Lung (tissue), 12 donors: ENCODE measurements around the gene CSNK2A3. TPM values are rescaled to one million over a fixed set of nuclear protein-coding genes. Genes with fewer than 3 reads are reported as not detected.

Experiments used
- ATAC-seq: fragments of 200-7000 bp; cut with Tn5 transposase; one replicate; pipeline ENCODE4 v1.9.1; 2020; ENCODE audit warnings: moderate number of reproducible peaks; ENCODE audit not compliant: insufficient read depth, low FRiP score
- DNase-seq, 3 donors: peaks; one replicate each; pipeline ENCODE4 v3.0.0-alpha.2; 2013 to 2017
- H3K27ac ChIP-seq, 2 donors: one replicate each; pipeline ENCODE4 v1.5.1; 2013; ENCODE audit warnings: mild to moderate bottlenecking in 2 of 2, moderate library complexity in 2 of 2, control low read depth in 1 of 2, inconsistent platforms in 1 of 2, low read depth in 1 of 2, low read length in 1 of 2
- H3K27me3 ChIP-seq, 3 donors: one replicate each; pipeline ENCODE4 v1.5.1; 2013; ENCODE audit warnings: low read length in 2 of 3; ENCODE audit not compliant: control insufficient read depth in 3 of 3, insufficient read depth in 3 of 3
- H3K36me3 ChIP-seq, 4 donors: one replicate each; pipeline ENCODE4 v1.5.1; 2013; ENCODE audit warnings: low read length in 4 of 4, mild to moderate bottlenecking in 1 of 4, moderate library complexity in 1 of 4; ENCODE audit not compliant: control insufficient read depth in 4 of 4, insufficient read depth in 4 of 4
- H3K4me1 ChIP-seq, 5 donors: one replicate each; pipeline ENCODE4 v1.5.1; 2013; ENCODE audit warnings: low read length in 5 of 5, mild to moderate bottlenecking in 2 of 5, moderate library complexity in 1 of 5; ENCODE audit not compliant: control insufficient read depth in 5 of 5, insufficient read depth in 5 of 5
- H3K4me3 ChIP-seq: one replicate; pipeline ENCODE4 v1.5.1; 2013; ENCODE audit warnings: mild to moderate bottlenecking, control low read depth, moderate library complexity
- H3K9ac ChIP-seq, 2 donors: one replicate each; pipeline ENCODE4 v1.5.1; 2013; ENCODE audit warnings: low read length in 2 of 2, control low read depth in 1 of 2; ENCODE audit not compliant: insufficient read depth in 1 of 2
- H3K9me3 ChIP-seq, 4 donors: one replicate each; pipeline ENCODE4 v1.5.1; 2013; ENCODE audit warnings: low read length in 3 of 4, mild to moderate bottlenecking in 1 of 4, moderate library complexity in 1 of 4; ENCODE audit not compliant: control insufficient read depth in 4 of 4, insufficient read depth in 3 of 4
- WGBS, 2 donors: extraction: QIAGEN DNeasy Blood & Tissue Kit; methylation state at CpG; one replicate each; pipeline ENCODE4 v1.1.7; 2013; 5-methylcytosine and 5-hydroxymethylcytosine counted together
- polyA plus RNA-seq, 2 donors: library from polyadenylated mRNA; stranded (reverse); fragments of 200-250 nt; gene quantifications; one replicate each; pipeline ENCODE4 v1.2.1, GENCODE V29; 2013
- total RNA-seq, 2 donors: library from RNA; depleted of rRNA in 1 of 2; stranded (reverse); fragments of >200 nt in 1 of 2; gene quantifications; one replicate each; pipeline ENCODE4 v1.2.1, GENCODE V29; 2014 to 2021
- TF ChIP-seq, protein P1 (sequence below): IDR thresholded peaks from 2 replicates; pipeline ENCODE4 v1.5.1; 2012; ENCODE audit warnings: mild to moderate bottlenecking; ENCODE audit errors: control extremely low read depth, extremely low read depth
- donor health status: control.
- donor health status: control.
- donor health status: Bipolar disorder and iron deficiency.
- donor health status: healthy.
- donor health status: DM: yes; HTN: yes; CAD: no.

The CSNK2A3 gene
- total and polyA plus RNA-seq, 4 donors = 0.39 to 3.7 (median 1.6) TPM

DNA sequence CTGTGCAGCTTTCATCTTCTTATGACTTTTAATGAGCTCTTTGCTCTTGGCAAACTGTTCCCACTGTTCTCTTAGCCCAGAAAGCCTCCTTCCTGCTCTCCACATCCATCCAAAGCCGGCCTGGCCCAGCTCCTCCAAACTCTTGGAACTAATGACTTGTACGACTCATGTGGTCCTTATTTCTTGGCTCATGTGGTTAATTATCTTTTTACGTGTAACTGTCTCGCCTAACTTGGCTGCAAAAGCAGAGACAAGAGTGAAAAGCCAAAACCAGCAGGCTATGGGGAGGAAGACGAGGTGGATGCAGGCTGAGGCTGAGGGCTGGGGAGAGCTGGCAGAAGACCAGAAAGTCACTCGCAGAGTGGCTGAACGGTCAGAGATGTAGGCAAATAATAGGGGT, 5.5 kb downstream of the CSNK2A3 start:
- Histone ChIP-seq H3K4me3 (no peak overlapping the region), H3K27me3 (no peaks in the 10 kb centered on the region), H3K9me3 (no peaks in the 10 kb centered on the region), H3K27ac (no peak overlapping the region), H3K4me1 (peaks cover 5 to 39% (median 20%) of the 10 kb centered on the region in 5 donors), H3K36me3 (no peaks in the 10 kb centered on the region), H3K9ac (no peak overlapping the region)
- peak; percentile 52 to 88 (median 81) for DNase-seq
- TF ChIP-seq, protein P1, sequence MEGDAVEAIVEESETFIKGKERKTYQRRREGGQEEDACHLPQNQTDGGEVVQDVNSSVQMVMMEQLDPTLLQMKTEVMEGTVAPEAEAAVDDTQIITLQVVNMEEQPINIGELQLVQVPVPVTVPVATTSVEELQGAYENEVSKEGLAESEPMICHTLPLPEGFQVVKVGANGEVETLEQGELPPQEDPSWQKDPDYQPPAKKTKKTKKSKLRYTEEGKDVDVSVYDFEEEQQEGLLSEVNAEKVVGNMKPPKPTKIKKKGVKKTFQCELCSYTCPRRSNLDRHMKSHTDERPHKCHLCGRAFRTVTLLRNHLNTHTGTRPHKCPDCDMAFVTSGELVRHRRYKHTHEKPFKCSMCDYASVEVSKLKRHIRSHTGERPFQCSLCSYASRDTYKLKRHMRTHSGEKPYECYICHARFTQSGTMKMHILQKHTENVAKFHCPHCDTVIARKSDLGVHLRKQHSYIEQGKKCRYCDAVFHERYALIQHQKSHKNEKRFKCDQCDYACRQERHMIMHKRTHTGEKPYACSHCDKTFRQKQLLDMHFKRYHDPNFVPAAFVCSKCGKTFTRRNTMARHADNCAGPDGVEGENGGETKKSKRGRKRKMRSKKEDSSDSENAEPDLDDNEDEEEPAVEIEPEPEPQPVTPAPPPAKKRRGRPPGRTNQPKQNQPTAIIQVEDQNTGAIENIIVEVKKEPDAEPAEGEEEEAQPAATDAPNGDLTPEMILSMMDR = no peak
- ATAC-seq = no peak
- WGBS, 2 donors = 54 to 74% methylated on average over 7 of the region's 7 CpGs

DNA sequence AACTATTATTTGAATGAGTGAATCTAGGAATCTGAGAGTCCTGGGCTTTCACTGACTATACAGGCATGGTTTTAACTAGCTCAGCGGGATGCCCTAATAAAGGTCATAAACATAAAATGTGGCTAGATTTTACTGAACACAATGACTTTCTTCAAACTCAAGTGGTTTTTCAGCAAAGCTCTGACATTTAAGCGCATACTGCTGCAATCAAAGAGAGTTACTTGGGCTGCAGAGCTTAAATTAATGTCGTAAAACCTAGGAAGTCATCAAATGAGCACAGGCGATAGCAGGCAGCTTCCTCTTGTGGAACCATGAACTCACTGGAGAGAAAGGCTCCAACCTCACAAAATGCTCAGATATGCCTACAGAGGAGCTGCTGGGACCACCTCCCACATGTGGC, 6.7 kb downstream of the CSNK2A3 start:
- H3K27ac ChIP-seq = no peak overlapping the region
- DNase-seq = no peak
- no peaks in the 10 kb centered on the region for H3K27me3 ChIP-seq
- no peak overlapping the region for H3K9ac ChIP-seq
- no peak for ATAC-seq
- peaks cover 5 to 39% (median 20%) of the 10 kb centered on the region in 5 donors for H3K4me1 ChIP-seq
- H3K9me3 ChIP-seq = no peaks in the 10 kb centered on the region
- H3K4me3 ChIP-seq = no peak overlapping the region
- H3K36me3 ChIP-seq = no peaks in the 10 kb centered on the region
- TF ChIP-seq, protein P1 = no peak
- WGBS, 2 donors = 78 to 85% methylated on average over 4 of the region's 4 CpGs

DNA sequence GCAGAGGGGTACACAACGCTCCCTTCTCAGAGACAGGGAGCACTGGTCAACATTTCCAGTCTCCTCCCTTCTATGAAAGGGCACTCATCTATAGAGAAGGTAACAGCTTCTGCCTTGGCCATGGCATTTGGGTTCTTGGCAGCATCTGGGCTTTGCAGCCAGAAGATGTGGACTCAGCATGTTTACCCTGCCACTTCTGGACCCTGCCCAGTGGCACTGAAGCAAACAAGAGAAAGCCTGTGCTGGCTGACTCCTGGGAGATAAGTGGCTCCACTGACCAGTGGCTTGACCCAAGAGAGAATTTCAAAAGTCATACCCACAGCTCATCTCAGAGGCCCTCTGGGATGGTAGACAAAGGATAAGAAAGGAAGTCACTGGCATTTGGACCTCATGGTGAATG, 8.0 kb downstream of the CSNK2A3 start:
- TF ChIP-seq, protein P1 = no peak
- WGBS, 2 donors = 65 to 81% methylated on average over 1 of the region's 1 CpG
- H3K9me3 ChIP-seq = no peaks in the 10 kb centered on the region
- no peak for ATAC-seq
- H3K9ac ChIP-seq = no peak overlapping the region
- peaks cover 5 to 30% (median 14%) of the 10 kb centered on the region in 5 donors for H3K4me1 ChIP-seq
- no peak overlapping the region for H3K4me3 ChIP-seq
- no peak for DNase-seq
- no peaks in the 10 kb centered on the region for H3K27me3 ChIP-seq
- no peak overlapping the region for H3K27ac ChIP-seq
- H3K36me3 ChIP-seq = peaks cover 0 to 4% (median 0%) of the 10 kb centered on the region in 4 donors

DNA sequence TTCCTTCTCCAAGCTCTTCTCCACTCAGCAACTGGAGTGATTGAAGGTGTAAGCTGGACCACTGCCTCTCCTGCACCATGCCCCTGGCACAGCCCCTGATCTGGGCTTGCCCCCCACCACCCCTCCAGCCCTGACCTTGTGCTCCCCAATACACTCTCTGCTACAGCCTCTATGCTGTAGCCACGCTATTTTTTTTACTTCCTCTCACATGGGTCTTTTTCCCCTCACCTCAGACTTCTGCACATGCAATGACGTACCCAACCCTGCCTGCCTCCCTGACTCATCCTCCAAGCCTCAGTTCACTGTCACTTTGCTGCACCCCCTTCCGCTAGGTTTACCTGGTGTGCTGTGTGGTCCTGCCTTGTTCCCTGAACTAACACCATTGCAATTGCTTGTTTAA, 9.0 kb downstream of the CSNK2A3 start:
- no peak overlapping the region for H3K4me3 ChIP-seq
- peaks cover 5 to 19% (median 9%) of the 10 kb centered on the region in 5 donors for H3K4me1 ChIP-seq
- DNase-seq (no peak), ATAC-seq (no peak)
- H3K9ac ChIP-seq = no peak overlapping the region
- peaks cover 0 to 7% (median 0%) of the 10 kb centered on the region in 4 donors for H3K36me3 ChIP-seq
- TF ChIP-seq, protein P1 = no peak
- H3K9me3 ChIP-seq = no peaks in the 10 kb centered on the region
- 57 to 79% methylated on average over 3 of the region's 3 CpGs for WGBS, 2 donors
- no peaks in the 10 kb centered on the region for H3K27me3 ChIP-seq
- H3K27ac ChIP-seq = no peak overlapping the region
